ENCODE results near the gene POLR1C. TPM values are rescaled to one million over a fixed set of nuclear protein-coding genes. Genes with fewer than 3 reads are reported as not detected.

Gene POLR1C
- total RNA-seq, 1 experiment from 2014 or later, result 84.6 TPM

DNA sequence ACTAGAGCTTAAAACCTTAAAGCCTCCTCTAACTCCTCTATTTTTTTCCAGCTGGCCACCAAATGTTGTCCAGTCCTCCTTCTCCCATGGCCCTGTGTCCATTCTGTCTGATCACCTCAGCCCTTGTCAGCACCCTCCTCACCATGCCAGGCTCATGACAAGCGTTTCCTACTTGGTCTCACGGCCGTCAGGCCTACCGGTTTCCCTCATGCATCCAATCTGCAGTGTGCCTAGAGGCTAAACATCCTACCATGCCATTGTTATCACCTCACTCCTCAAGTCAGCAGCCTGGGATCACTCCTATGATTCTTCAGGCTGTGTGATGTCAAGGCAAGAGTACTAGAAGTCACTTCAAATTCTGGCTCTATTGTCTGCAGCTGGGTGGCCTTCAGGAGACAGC lies 49.1 kb upstream of the POLR1C start:
- H3K4me3 ChIP-seq (replicated peaks in 1 of 2; ENCODE audit: low read depth in 1 of 2, low read length in 2 of 2), result no peak overlapping the region
- H2AFZ ChIP-seq (ENCODE audit: low read depth, low read length, poor library complexity, severe bottlenecking), result no peak overlapping the region
- H3K9me3 ChIP-seq (ENCODE audit: control insufficient read depth in 1 of 2, insufficient read depth in 1 of 2, low read depth in 1 of 2, low read length in 2 of 2), result no peaks in the 10 kb centered on the region
- ATAC-seq, result no peak
- peaks cover 18 to 21% of the 10 kb centered on the region in 2 experiments for H3K4me1 ChIP-seq (ENCODE audit: control insufficient read depth in 1 of 2, insufficient read depth in 2 of 2, low read length in 2 of 2)
- TF ChIP-seq ZNF274 (IDR thresholded peaks at IDR 0.05; ENCODE audit: low read depth, low read length) (no peak), FOSL1 (IDR thresholded peaks at IDR 0.05; ENCODE audit: low read depth) (no peak), SP1 (IDR thresholded peaks at IDR 0.05; ENCODE audit: low read depth) (no peak), CBX3 (IDR thresholded peaks at IDR 0.05; ENCODE audit: low read depth) (no peak), EGR1 (IDR thresholded peaks at IDR 0.05; ENCODE audit: low read depth) (no peak), SRF (IDR thresholded peaks at IDR 0.05; ENCODE audit: low read depth) (no peak), ZFX (IDR thresholded peaks at IDR 0.05) (no peak), POLR2AphosphoS5 (IDR thresholded peaks at IDR 0.05; ENCODE audit: low read depth, low read length) (no peak), TCF7L2 (IDR thresholded peaks at IDR 0.05; ENCODE audit: borderline replicate concordance, extremely low read depth, insufficient read depth, insufficient read length) (no peak), ELF1 (IDR thresholded peaks at IDR 0.05; ENCODE audit: borderline replicate concordance, low read depth) (no peak), RAD21 (IDR thresholded peaks at IDR 0.05; ENCODE audit: low read depth) (no peak), CEBPB (IDR thresholded peaks at IDR 0.05; ENCODE audit: low read depth) (no peak), YY1 (IDR thresholded peaks at IDR 0.05; ENCODE audit: extremely low read depth, insufficient replicate concordance, low read depth, low read length) (no peak), JUND (IDR thresholded peaks at IDR 0.05) (no peak)
- TF ChIP-seq, protein P1, sequence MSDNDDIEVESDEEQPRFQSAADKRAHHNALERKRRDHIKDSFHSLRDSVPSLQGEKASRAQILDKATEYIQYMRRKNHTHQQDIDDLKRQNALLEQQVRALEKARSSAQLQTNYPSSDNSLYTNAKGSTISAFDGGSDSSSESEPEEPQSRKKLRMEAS (IDR thresholded peaks at IDR 0.05), result no peak
- TF ChIP-seq, protein P2, sequence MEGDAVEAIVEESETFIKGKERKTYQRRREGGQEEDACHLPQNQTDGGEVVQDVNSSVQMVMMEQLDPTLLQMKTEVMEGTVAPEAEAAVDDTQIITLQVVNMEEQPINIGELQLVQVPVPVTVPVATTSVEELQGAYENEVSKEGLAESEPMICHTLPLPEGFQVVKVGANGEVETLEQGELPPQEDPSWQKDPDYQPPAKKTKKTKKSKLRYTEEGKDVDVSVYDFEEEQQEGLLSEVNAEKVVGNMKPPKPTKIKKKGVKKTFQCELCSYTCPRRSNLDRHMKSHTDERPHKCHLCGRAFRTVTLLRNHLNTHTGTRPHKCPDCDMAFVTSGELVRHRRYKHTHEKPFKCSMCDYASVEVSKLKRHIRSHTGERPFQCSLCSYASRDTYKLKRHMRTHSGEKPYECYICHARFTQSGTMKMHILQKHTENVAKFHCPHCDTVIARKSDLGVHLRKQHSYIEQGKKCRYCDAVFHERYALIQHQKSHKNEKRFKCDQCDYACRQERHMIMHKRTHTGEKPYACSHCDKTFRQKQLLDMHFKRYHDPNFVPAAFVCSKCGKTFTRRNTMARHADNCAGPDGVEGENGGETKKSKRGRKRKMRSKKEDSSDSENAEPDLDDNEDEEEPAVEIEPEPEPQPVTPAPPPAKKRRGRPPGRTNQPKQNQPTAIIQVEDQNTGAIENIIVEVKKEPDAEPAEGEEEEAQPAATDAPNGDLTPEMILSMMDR (IDR thresholded peaks at IDR 0.05 in 2 of 3, conservative IDR thresholded peaks at IDR 0.05 in 1 of 3; ENCODE audit: borderline replicate concordance in 1 of 3, insufficient read depth in 1 of 3, low read depth in 2 of 3, low read length in 2 of 3), result no peak
- no peak overlapping the region for H3K9ac ChIP-seq (ENCODE audit: low read length)
- ChIA-PET CTCF (no interaction called here), POLR2A (interaction anchor here (0.5 kb wide), 1 partner anchor 12 kb away, joined by 4 read pairs; the partner anchor contains the start of gene DLK2), RAD21 (ENCODE audit: low non-redundant PET in 1 of 2, low total read pairs in 2 of 2, uncharacterized antibody in 2 of 2, unreplicated experiment in 2 of 2) (interaction anchor here in 1 of 2 experiments (0.6 kb wide), 1 partner anchor 10 kb away, joined by 3 read pairs; no protein-coding TSS in a partner anchor)
- no peaks in the 10 kb centered on the region for H3K36me3 ChIP-seq (ENCODE audit: control insufficient read depth in 1 of 2, insufficient read depth in 2 of 2, low read length in 2 of 2)
- no TSS peak for BruUV-seq (replicated peaks)
- no peak overlapping the region for H3K27ac ChIP-seq (ENCODE audit: low read depth, low read length)
- no peak for DNase-seq (ENCODE audit: low read depth, low spot score)
- intact Hi-C loops (cut with micrococcal nuclease), result no loop called here
- H3K4me2 ChIP-seq (ENCODE audit: low read length), result no peak overlapping the region
- H3K9me2 ChIP-seq (ENCODE audit: insufficient read depth), result no peaks in the 10 kb centered on the region
- no peaks in the 10 kb centered on the region for H3K27me3 ChIP-seq (ENCODE audit: insufficient read depth, low read length)
- no peaks in the 10 kb centered on the region for H4K20me1 ChIP-seq (ENCODE audit: insufficient read depth)
- H3K79me2 ChIP-seq (ENCODE audit: insufficient read depth, low read length), result no peaks in the 10 kb centered on the region

Data from HCT116 (cell line).